HG03558 (cell line): ENCODE data around the gene TBC1D22A.

Source experiments
- ATAC-seq: cut with Tn5 transposase; IDR thresholded peaks from one replicate; pipeline ENCODE4 v1.9.1; 2021; ENCODE audit warnings: moderate number of reproducible peaks; ENCODE audit not compliant: unreplicated experiment; ENCODE audit errors: extremely low read depth

TBC1D22A gene

GRCh38 chr22:47175151-47176025 is 412.9 kb downstream of the TBC1D22A start:
- ATAC-seq = no peak

- no peak for ATAC-seq
Measured at GRCh38 chr22:47176026-47176389, 413.6 kb downstream of the TBC1D22A start.

GRCh38 chr22:47176573-47177333 is 414.3 kb downstream of the TBC1D22A start:
- ATAC-seq = no peak

- no peak for ATAC-seq
Measured at GRCh38 chr22:47177334-47177815, 414.9 kb downstream of the TBC1D22A start.

DNA sequence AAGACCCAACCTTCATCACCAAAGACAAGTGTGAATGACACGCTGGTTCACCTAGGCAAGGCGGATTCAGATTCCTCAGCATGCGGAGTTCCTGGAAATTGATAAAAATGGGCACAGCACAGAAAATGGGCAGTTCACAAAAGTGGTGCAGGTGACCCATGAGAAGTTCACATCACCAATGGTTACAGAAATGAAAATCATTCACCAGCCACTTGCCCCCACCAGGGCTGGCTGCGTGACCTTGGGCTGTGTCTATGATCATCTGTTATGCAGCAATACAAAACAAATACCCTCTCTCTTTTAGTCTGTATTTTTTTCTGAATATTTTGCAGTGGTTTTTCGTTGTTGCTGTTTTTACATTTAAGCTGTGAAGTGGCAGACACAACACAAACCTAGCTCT is 415.9 kb downstream of the TBC1D22A start:
- no peak for ATAC-seq

GRCh38 chr22:47180796-47181195 is 418.3 kb downstream of the TBC1D22A start:
- no peak for ATAC-seq

- ATAC-seq = no peak
Measured at GRCh38 chr22:47187176-47187957, 424.9 kb downstream of the TBC1D22A start.

DNA sequence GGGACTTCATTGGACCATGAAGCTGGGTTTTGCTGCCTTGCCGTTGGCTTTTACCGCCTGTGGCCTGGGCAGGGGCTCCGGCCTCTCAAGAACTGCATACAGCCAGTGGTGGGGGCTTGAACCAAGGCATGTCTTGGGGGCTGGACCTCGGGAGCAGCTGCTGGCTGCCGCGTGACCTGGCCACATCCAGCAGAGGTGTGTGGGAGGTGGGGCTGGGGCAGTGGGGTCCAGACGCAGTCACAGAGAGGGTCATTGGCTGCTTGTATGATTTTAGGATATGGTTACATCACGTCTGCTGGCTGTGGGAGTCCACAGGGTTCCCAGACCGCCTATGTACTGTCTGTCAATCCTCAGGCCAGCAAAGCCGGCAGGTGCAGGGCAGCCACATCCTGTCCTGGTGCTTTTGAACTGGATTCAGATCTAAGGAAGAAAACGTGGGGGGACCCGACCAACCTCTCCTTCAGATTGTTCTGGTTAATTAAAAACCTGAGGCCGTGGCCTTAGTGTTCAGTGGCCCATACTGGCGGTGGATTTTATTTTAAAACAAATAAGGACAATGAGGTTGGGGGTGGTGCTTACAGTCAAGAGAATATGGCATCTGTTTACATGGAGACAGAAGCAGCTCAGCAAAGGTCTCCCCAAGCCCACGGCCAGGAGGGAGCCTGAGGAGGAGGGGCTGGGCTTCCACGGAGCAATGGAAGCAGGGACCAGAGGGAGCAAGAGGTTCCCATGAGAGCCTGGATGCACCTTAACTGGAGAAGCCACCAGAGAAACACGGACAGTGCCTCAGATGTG is 426.0 kb downstream of the TBC1D22A start:
- no peak for ATAC-seq

GRCh38 chr22:47189056-47189916 is 426.8 kb downstream of the TBC1D22A start:
- ATAC-seq = no peak

DNA sequence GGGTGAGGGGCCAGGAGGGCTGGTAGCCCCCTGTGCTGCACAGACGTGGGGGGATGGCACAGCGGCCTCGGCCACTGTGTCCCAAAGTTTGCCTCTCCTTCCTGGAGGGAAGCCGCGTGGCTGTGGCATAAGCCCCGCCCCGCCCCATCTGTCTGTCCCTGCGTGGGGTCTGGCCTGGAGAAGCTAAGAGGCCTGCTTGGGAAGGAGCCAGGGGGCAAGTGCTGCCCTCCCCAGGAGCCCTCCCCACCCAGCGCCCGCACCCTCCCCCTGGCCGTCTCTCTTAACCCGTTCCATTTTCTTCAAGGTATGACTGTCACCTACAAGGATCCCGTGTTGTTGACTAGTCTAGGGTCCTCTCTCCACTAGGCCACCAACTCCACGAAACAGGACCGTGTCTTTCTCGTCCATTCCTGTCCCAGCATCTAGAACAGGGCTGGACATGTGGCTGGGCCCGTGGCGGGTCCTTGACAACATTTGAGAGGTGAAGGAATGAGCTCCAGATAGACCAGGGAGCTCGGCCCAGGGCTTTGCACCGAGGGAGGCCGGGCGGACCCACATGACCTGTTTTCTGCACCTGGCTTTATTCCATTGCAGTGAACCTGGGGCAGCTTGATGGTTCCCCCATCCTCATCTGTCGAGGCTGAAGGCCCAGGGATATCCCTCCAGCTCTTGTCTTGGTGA is 428.0 kb downstream of the TBC1D22A start:
- ATAC-seq = no peak

DNA sequence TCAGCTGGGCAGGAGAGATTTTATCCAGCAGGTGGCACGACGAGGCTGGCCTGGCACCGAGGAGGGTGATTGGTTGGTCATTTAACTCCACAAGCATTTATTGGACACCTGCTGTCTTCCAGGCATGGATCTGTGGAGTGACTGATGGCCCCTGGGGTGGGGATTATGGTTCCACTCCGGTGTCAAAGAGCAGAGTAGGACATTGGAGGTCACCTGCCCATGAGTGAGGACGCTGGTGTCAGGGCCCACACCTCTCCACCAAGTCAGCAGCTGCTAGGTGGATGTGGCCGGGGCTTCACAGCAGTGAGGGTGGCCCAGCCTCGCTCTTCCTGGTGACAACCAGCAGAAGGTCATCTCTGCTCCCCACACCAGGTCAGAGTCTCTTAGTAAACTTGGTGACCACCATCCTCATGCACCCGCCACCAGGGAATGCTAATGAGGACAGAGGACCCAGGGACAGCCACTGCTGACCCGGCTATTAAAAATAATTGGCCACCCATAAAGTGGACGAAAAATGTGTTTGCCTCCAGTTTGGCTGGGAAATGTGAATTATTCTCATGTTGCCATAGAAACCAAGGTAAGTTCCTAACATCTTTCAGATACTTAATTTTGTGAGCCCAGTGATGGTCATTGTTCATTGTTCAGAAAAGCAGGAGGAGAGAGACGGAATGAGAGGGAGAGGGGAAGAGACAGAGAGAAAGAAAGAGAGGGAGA is 428.7 kb downstream of the TBC1D22A start:
- ATAC-seq = no peak

- no peak for ATAC-seq
Measured at GRCh38 chr22:47191671-47192650, 429.5 kb downstream of the TBC1D22A start.

- ATAC-seq = no peak
Measured at GRCh38 chr22:47192651-47193437, 430.4 kb downstream of the TBC1D22A start.

DNA sequence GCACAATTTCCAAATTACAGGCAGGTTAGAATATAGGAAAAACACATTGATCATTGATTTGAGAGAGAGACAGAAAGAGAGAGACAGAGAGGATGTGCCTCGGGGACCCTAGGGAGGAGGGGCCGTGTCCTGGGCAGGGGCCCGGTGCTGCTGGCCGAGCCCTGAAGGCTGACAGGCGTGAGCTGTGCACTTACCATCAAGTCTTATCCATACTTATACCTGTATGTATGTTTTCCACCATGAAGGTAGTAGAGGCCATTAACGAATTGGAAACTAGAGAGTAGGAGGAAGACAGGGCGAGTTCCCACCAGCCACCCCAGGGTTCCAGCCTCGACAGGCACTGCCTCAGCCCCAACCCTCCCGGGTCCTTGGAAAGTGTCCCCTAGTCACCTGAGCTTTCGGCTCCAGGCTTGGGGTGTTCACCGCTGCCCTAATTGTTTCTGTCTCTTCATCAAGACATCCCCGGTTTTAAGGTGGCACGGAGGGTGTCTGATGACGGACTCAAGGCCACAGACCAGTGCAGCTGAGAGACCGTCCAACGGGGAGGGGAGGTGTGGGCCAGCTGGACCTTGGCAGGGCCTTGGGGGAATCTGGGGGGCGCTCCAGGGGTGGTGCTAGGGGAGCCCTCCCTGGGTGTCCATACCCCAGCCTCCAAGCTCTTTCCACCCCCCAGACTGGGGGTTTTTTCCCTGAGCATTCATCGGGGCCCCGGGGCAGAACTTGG is 431.3 kb downstream of the TBC1D22A start:
- ATAC-seq = no peak

- no peak for ATAC-seq
Measured at GRCh38 chr22:47194476-47195155, 432.2 kb downstream of the TBC1D22A start.
